ENCODE results near the gene MYEOV. TPM values are rescaled to one million over a fixed set of nuclear protein-coding genes. Genes with fewer than 3 reads are reported as not detected.

The MYEOV gene
- polyA plus RNA-seq, 1 donor from 2014 or later: 1.4 TPM

- Mint-ChIP-seq H3K4me3 (no peak overlapping the region), H3K36me3 (no peaks in the 10 kb centered on the region), H3K4me1 (peaks cover 4 to 7% (median 4%) of the 10 kb centered on the region in 3 donors), H3K27ac (no peak overlapping the region), H3K9me3 (no peaks in the 10 kb centered on the region), H3K27me3 (no peaks in the 10 kb centered on the region)
Measured at GRCh38 chr11:69273571-69273970, 20.4 kb upstream of the MYEOV start.

- H3K36me3 Mint-ChIP-seq: no peaks in the 10 kb centered on the region
Measured at GRCh38 chr11:69274531-69275016, 19.4 kb upstream of the MYEOV start.

GRCh38 chr11:69275178-69275577 lies 18.8 kb upstream of the MYEOV start:
- Mint-ChIP-seq H3K4me1 (peaks cover 4 to 7% (median 4%) of the 10 kb centered on the region in 3 donors), H3K27me3 (no peaks in the 10 kb centered on the region), H3K36me3 (no peaks in the 10 kb centered on the region), H3K4me3 (no peak overlapping the region), H3K9me3 (no peaks in the 10 kb centered on the region), H3K27ac (no peak overlapping the region)

More at GRCh38 chr11:69274531-69275016, 19.4 kb upstream of the MYEOV start:
- Mint-ChIP-seq H3K27me3 (no peaks in the 10 kb centered on the region), H3K27ac (no peak overlapping the region), H3K9me3 (no peaks in the 10 kb centered on the region), H3K4me3 (no peak overlapping the region), H3K4me1 (peaks cover 4 to 7% (median 4%) of the 10 kb centered on the region in 3 donors)

GRCh38 chr11:69276165-69276564 lies 17.8 kb upstream of the MYEOV start:
- Mint-ChIP-seq H3K36me3 (no peaks in the 10 kb centered on the region), H3K4me1 (peaks cover 4 to 7% (median 4%) of the 10 kb centered on the region in 3 donors), H3K9me3 (no peaks in the 10 kb centered on the region), H3K27ac (no peak overlapping the region), H3K27me3 (no peaks in the 10 kb centered on the region), H3K4me3 (no peak overlapping the region)

GRCh38 chr11:69277074-69277809 lies 16.7 kb upstream of the MYEOV start:
- Mint-ChIP-seq H3K27me3 (no peaks in the 10 kb centered on the region), H3K9me3 (no peaks in the 10 kb centered on the region), H3K4me3 (peak overlapping the region in 1 of 4 donors; percentile 71), H3K4me1 (peaks cover 4 to 5% (median 4%) of the 10 kb centered on the region in 3 donors), H3K27ac (peak overlapping the region in 1 of 3 donors; percentile 37), H3K36me3 (no peaks in the 10 kb centered on the region)

GRCh38 chr11:69278091-69278867 lies 15.7 kb upstream of the MYEOV start:
- Mint-ChIP-seq H3K27ac (no peak overlapping the region), H3K4me3 (peak overlapping the region in 1 of 4 donors; percentile 14), H3K9me3 (no peaks in the 10 kb centered on the region), H3K4me1 (peaks cover 4 to 5% (median 4%) of the 10 kb centered on the region in 3 donors), H3K27me3 (no peaks in the 10 kb centered on the region), H3K36me3 (no peaks in the 10 kb centered on the region)

GRCh38 chr11:69280451-69280850 lies 13.5 kb upstream of the MYEOV start:
- Mint-ChIP-seq H3K4me1 (peaks cover 4 to 5% (median 4%) of the 10 kb centered on the region in 3 donors), H3K27ac (no peak overlapping the region), H3K9me3 (no peaks in the 10 kb centered on the region), H3K27me3 (no peaks in the 10 kb centered on the region), H3K4me3 (no peak overlapping the region), H3K36me3 (no peaks in the 10 kb centered on the region)

- no peaks in the 10 kb centered on the region for H3K9me3 Mint-ChIP-seq
- no peak overlapping the region for H3K27ac Mint-ChIP-seq
- H3K4me3 Mint-ChIP-seq: no peak overlapping the region
- peaks cover 4 to 5% (median 4%) of the 10 kb centered on the region in 3 donors for H3K4me1 Mint-ChIP-seq
- no peaks in the 10 kb centered on the region for H3K36me3 Mint-ChIP-seq
- no peaks in the 10 kb centered on the region for H3K27me3 Mint-ChIP-seq
Measured at GRCh38 chr11:69280994-69281393, 13.0 kb upstream of the MYEOV start.

- peaks cover 0 to 3% (median 0%) of the 10 kb centered on the region in 3 donors for H3K4me1 Mint-ChIP-seq
- no peaks in the 10 kb centered on the region for H3K9me3 Mint-ChIP-seq
- H3K4me3 Mint-ChIP-seq: no peak overlapping the region
- no peaks in the 10 kb centered on the region for H3K36me3 Mint-ChIP-seq
- peaks cover 3% of the 10 kb centered on the region for H3K27me3 Mint-ChIP-seq
- H3K27ac Mint-ChIP-seq: no peak overlapping the region
Measured at GRCh38 chr11:69283446-69283845, 10.5 kb upstream of the MYEOV start.

GRCh38 chr11:69284081-69284511 lies 9.9 kb upstream of the MYEOV start:
- H3K27ac Mint-ChIP-seq: no peak overlapping the region
- H3K4me3 Mint-ChIP-seq: no peak overlapping the region
- no peaks in the 10 kb centered on the region for H3K36me3 Mint-ChIP-seq
- no peaks in the 10 kb centered on the region for H3K9me3 Mint-ChIP-seq
- H3K4me1 Mint-ChIP-seq: peaks cover 0 to 7% (median 5%) of the 10 kb centered on the region in 3 donors
- peaks cover 3% of the 10 kb centered on the region for H3K27me3 Mint-ChIP-seq

GRCh38 chr11:69285091-69285490 lies 8.9 kb upstream of the MYEOV start:
- no peak overlapping the region for H3K27ac Mint-ChIP-seq
- no peak overlapping the region for H3K4me3 Mint-ChIP-seq
- H3K36me3 Mint-ChIP-seq: no peaks in the 10 kb centered on the region
- peaks cover 2 to 10% (median 6%) of the 10 kb centered on the region in 3 donors for H3K4me1 Mint-ChIP-seq
- peaks cover 3% of the 10 kb centered on the region for H3K27me3 Mint-ChIP-seq
- H3K9me3 Mint-ChIP-seq: no peaks in the 10 kb centered on the region

GRCh38 chr11:69285766-69286165 lies 8.2 kb upstream of the MYEOV start:
- Mint-ChIP-seq H3K4me3 (no peak overlapping the region), H3K4me1 (peaks cover 3 to 10% (median 6%) of the 10 kb centered on the region in 3 donors), H3K9me3 (no peaks in the 10 kb centered on the region), H3K36me3 (no peaks in the 10 kb centered on the region), H3K27ac (no peak overlapping the region), H3K27me3 (peaks cover 3% of the 10 kb centered on the region)

- no peaks in the 10 kb centered on the region for H3K9me3 Mint-ChIP-seq
- H3K27ac Mint-ChIP-seq: no peak overlapping the region
- peaks cover 3% of the 10 kb centered on the region for H3K27me3 Mint-ChIP-seq
- no peaks in the 10 kb centered on the region for H3K36me3 Mint-ChIP-seq
- H3K4me1 Mint-ChIP-seq: peaks cover 3 to 10% (median 6%) of the 10 kb centered on the region in 3 donors
- no peak overlapping the region for H3K4me3 Mint-ChIP-seq
Measured at GRCh38 chr11:69286374-69287371, 7.3 kb upstream of the MYEOV start.

All from IgD-negative memory B cell (primary cell).